GM12878 (cell line): ENCODE measurements around the gene IL1RL1. TPM values are rescaled to one million over a fixed set of nuclear protein-coding genes. Genes with fewer than 3 reads are reported as not detected.

Experiments used
- ATAC-seq: fragments of 200-7000 bp; cut with Tn5 transposase; 3 replicates; pipeline ENCODE4 v1.9.1; 2020; ENCODE audit warnings: mild to moderate bottlenecking, moderate library complexity
- BruUV-seq: library from RNA; stranded (reverse); fragments of 400-500 nt; replicated peaks from 2 replicates; lab custom pipeline; 2021; lab: Mats Ljungman, UMichigan
- CTCF ChIA-PET: fragments of 300-600 bp; sonication (Branson Sonifier 250); formaldehyde crosslinking; extraction: SDS; loops from one replicate; lab custom pipeline; 2021; ENCODE audit warnings: inconsistent platforms; lab: Yijun Ruan, JAX
- POLR2A ChIA-PET: fragments of 350-600 bp; formaldehyde crosslinking; extraction: SDS; loops from one replicate; lab custom pipeline; 2021; ENCODE audit warnings: inconsistent platforms; lab: Charles Lee
- RAD21 ChIA-PET: fragments of 300-600 bp; sonication (Branson Sonifier 250); formaldehyde crosslinking; loops from one replicate; lab custom pipeline; 2023; ENCODE audit warnings: antibody characterized with exemption; ENCODE audit not compliant: unreplicated experiment; lab: Charles Lee
- SMC1A ChIA-PET: fragments of 300-600 bp; sonication (Branson Sonifier 250); formaldehyde crosslinking; loops from one replicate; lab custom pipeline; 2023; ENCODE audit not compliant: unreplicated experiment, uncharacterized antibody; lab: Charles Lee
- DNase-seq: peaks from one replicate; pipeline ENCODE4 v3.0.0-alpha.2; 2011; ENCODE audit warnings: low read depth, low spot score
- FAIRE-seq: peaks from 3 replicates; lab custom pipeline; 2011; peaks lifted over from hg19 to GRCh38; lab: Jason Lieb, UNC
- H2AFZ ChIP-seq: 2 replicates; pipeline ENCODE4 v1.6.0; 2011; ENCODE audit warnings: low read depth, low read length, control low read depth; ENCODE audit not compliant: control insufficient read depth
- H3K27ac ChIP-seq: 2 replicates; pipeline ENCODE4 v1.5.1; 2011; ENCODE audit warnings: control low read depth; ENCODE audit not compliant: control insufficient read depth, insufficient read depth
- H3K27me3 ChIP-seq, 2 experiments: replicated peaks in 1 of 2; 2 replicates each; pipeline versions ENCODE4 v1.6.0 to v1.6.1; 2011; ENCODE audit warnings: low read length in 1 of 2; ENCODE audit not compliant: control insufficient read depth in 2 of 2, insufficient read depth in 2 of 2
- H3K36me3 ChIP-seq, 2 experiments: 2 replicates each; pipeline ENCODE4 v1.5.1; 2011; ENCODE audit warnings: low read length in 1 of 2; ENCODE audit not compliant: control insufficient read depth in 2 of 2, insufficient read depth in 2 of 2
- H3K4me1 ChIP-seq: 2 replicates; pipeline ENCODE4 v1.6.1; 2011; ENCODE audit warnings: mild to moderate bottlenecking, low read length, moderate library complexity, mixed read lengths; ENCODE audit not compliant: control insufficient read depth, insufficient read depth
- H3K4me2 ChIP-seq: 2 replicates; pipeline ENCODE4 v1.6.0; 2011; ENCODE audit warnings: control low read depth; ENCODE audit not compliant: control insufficient read depth, insufficient read depth
- H3K4me3 ChIP-seq: fragments of 200-600 bp; sonication (generic); 2 replicates; pipeline ENCODE4 v1.5.1; 2016
- H3K79me2 ChIP-seq: 2 replicates; pipeline ENCODE4 v1.6.0; 2011; ENCODE audit warnings: low read length; ENCODE audit not compliant: control insufficient read depth, insufficient read depth
- H3K9ac ChIP-seq: 2 replicates; pipeline ENCODE4 v1.8.0; 2011; ENCODE audit warnings: low read length, control low read depth, mixed read lengths; ENCODE audit not compliant: control insufficient read depth, insufficient read depth
- H3K9me3 ChIP-seq: replicated peaks from 3 replicates; pipeline ENCODE4 v1.5.1; 2011; ENCODE audit warnings: mild to moderate bottlenecking, low read length; ENCODE audit not compliant: control insufficient read depth, insufficient read depth
- H4K20me1 ChIP-seq: 2 replicates; pipeline ENCODE4 v1.6.0; 2011; ENCODE audit not compliant: control insufficient read depth, insufficient read depth
- EGR1 ChIP-seq, 2 experiments: IDR thresholded peaks; 1 replicate in 1 of 2; 2 replicates in 1 of 2; pipeline ENCODE4 v1.6.1; 2011 to 2012; ENCODE audit warnings: low read depth in 2 of 2, low read length in 2 of 2, borderline replicate concordance in 1 of 2, mild to moderate bottlenecking in 1 of 2, moderate library complexity in 1 of 2
- GATAD2B ChIP-seq: fragments of 450-650 bp; conservative IDR thresholded peaks from 2 replicates; pipeline ENCODE4 v1.6.1; 2017; ENCODE audit warnings: low read depth, mild to moderate bottlenecking, moderate library complexity
- NRF1 ChIP-seq: conservative IDR thresholded peaks from 2 replicates; pipeline ENCODE4 v1.6.1; 2011; ENCODE audit warnings: mild to moderate bottlenecking, low read depth, low read length, improper control_type of control experiment
- RCOR1 ChIP-seq: conservative IDR thresholded peaks from 2 replicates; pipeline ENCODE4 v1.6.1; 2012; ENCODE audit warnings: low read depth, low read length, improper control_type of control experiment
- REST ChIP-seq: IDR thresholded peaks from 2 replicates; pipeline ENCODE4 v1.6.1; 2012; ENCODE audit warnings: mild to moderate bottlenecking, low read depth, low read length
- SIN3A ChIP-seq: IDR thresholded peaks from 2 replicates; pipeline ENCODE4 v1.6.1; 2012; ENCODE audit warnings: low read depth, low read length, improper control_type of control experiment
- SUZ12 ChIP-seq: fragments of 200-600 bp; sonication (generic); IDR thresholded peaks from one replicate; pipeline ENCODE4 v1.6.1; 2018; ENCODE audit warnings: antibody characterized with exemption, mild to moderate bottlenecking; ENCODE audit not compliant: unreplicated experiment
- ZNF217 ChIP-seq: fragments of 450-650 bp; IDR thresholded peaks from 2 replicates; pipeline ENCODE4 v1.6.1; 2017; ENCODE audit warnings: antibody characterized with exemption, mild to moderate bottlenecking
- WGBS: methylation state at CpG from one replicate; pipeline ENCODE4 v1.1.6; 2016; ENCODE audit warnings: low lambda C conversion rate; ENCODE audit not compliant: insufficient replicate concordance, insufficient coverage; ENCODE audit errors: missing lambda C conversion rate; 5-methylcytosine and 5-hydroxymethylcytosine counted together
- in situ Hi-C: fragments of 300-500 bp; cut with MboI; formaldehyde crosslinking; loops from 9 replicates; pipeline ENCODE4 v1.14.3; 2018; ENCODE audit warnings: mixed read lengths
- intact Hi-C: fragments of 100-400 bp; cut with micrococcal nuclease; formaldehyde crosslinking; loops from one replicate; pipeline ENCODE4 v1.14.2; 2022; ENCODE audit not compliant: unreplicated experiment
- polyA plus RNA-seq, 11 experiments: library from polyadenylated mRNA; depleted of rRNA in 4 of 11; unstranded in 6 of 11; stranded (reverse) in 5 of 11; fragments of >200 nt; fragmentation: Nextera tagmentation in 4 of 11; fragmentation: Illumina TruSeq in 1 of 11; extraction: Ambion mirVana in 4 of 11; extraction: Trizol in 1 of 11; gene quantifications; 1 replicate in 1 of 11; 2 replicates in 10 of 11; pipeline versions ENCODE4 v1.2.1 to v1.2.3, GENCODE V29; 2011 to 2016; ENCODE audit warnings: inconsistent platforms in 2 of 11, missing spikeins in 2 of 11, low read depth in 1 of 11
- total RNA-seq, 4 experiments: library from RNA; depleted of rRNA in 3 of 4; stranded (reverse); fragments of >200 nt in 3 of 4; fragmentation: Illumina TruSeq in 1 of 4; extraction: Trizol in 1 of 4; gene quantifications; 2 replicates each; pipeline versions ENCODE4 v1.2.1 to v1.2.3, GENCODE V29; 2013 to 2021
- TF ChIP-seq, protein P1 (sequence below): fragments of 450-650 bp; IDR thresholded peaks from 2 replicates; pipeline ENCODE4 v1.6.1; 2018; ENCODE audit warnings: mild to moderate bottlenecking, low read depth, moderate library complexity; ENCODE audit not compliant: partially characterized antibody

IL1RL1 gene
- total and polyA plus RNA-seq, 10 of the 15 experiments (the other 5 are each of a cell fraction or from before 2014, with no cell fraction given): 0.08 to 0.18 TPM; not detected in 8

DNA sequence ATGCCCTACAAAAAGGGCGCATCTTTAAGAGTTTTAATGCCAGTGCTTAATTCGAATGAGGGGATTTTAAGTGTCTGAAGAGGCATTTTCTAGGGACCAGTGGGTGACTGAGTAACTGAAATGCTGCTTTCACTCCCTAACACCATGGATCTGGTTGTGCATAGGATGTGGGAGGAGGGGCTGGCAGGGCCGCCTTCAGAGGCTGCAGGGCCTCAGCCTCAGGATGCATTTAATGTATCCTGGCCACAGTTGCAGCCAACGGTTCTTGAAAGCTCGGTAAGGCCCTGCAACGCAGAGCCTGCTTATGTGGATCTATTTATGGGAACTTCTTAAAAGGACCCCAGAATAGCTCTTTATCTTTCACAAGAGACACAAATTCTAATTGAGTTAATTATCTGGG, 85.8 kb downstream of the IL1RL1 start:
- Histone ChIP-seq H3K27ac (no peak overlapping the region), H3K36me3 (no peaks in the 10 kb centered on the region; a peak in 1 of 4 replicates), H3K4me3 (no peak overlapping the region), H3K4me1 (no peaks in the 10 kb centered on the region), H3K79me2 (no peaks in the 10 kb centered on the region), H2AFZ (no peak overlapping the region), H3K9me3 (no peaks in the 10 kb centered on the region), H3K27me3 (no peaks in the 10 kb centered on the region), H4K20me1 (no peaks in the 10 kb centered on the region), H3K9ac (no peak overlapping the region), H3K4me2 (no peak overlapping the region)
- WGBS: 40% methylated on average over 6 of the region's 6 CpGs
- DNase-seq: no peak
- no TSS peak for BruUV-seq
- ChIA-PET SMC1A (interaction anchor here (1.3 to 1.5 kb wide), 4 partner anchors 10 to 46 kb away, joined by 3 read pairs; no protein-coding TSS in a partner anchor), CTCF (interaction anchor here (1.2 kb wide), 1 partner anchor 18 kb away, joined by 3 read pairs; no protein-coding TSS in a partner anchor), POLR2A (no interaction called here), RAD21 (no interaction called here)
- ATAC-seq: no peak
- in situ Hi-C loops: no loop called here
- no peak for FAIRE-seq
- intact Hi-C loops: no loop called here
- TF ChIP-seq EGR1 (IDR thresholded peaks at IDR 0.05; ENCODE audit: borderline replicate concordance in 1 of 2, low read depth in 2 of 2, low read length in 2 of 2): no peak
- TF ChIP-seq ZNF217: no peak
- TF ChIP-seq SIN3A: no peak
- TF ChIP-seq REST: no peak
- TF ChIP-seq, protein P1, sequence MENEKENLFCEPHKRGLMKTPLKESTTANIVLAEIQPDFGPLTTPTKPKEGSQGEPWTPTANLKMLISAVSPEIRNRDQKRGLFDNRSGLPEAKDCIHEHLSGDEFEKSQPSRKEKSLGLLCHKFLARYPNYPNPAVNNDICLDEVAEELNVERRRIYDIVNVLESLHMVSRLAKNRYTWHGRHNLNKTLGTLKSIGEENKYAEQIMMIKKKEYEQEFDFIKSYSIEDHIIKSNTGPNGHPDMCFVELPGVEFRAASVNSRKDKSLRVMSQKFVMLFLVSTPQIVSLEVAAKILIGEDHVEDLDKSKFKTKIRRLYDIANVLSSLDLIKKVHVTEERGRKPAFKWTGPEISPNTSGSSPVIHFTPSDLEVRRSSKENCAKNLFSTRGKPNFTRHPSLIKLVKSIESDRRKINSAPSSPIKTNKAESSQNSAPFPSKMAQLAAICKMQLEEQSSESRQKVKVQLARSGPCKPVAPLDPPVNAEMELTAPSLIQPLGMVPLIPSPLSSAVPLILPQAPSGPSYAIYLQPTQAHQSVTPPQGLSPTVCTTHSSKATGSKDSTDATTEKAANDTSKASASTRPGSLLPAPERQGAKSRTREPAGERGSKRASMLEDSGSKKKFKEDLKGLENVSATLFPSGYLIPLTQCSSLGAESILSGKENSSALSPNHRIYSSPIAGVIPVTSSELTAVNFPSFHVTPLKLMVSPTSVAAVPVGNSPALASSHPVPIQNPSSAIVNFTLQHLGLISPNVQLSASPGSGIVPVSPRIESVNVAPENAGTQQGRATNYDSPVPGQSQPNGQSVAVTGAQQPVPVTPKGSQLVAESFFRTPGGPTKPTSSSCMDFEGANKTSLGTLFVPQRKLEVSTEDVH: no peak
- TF ChIP-seq SUZ12: no peak
- TF ChIP-seq RCOR1: no peak
- no peak for TF ChIP-seq GATAD2B
- TF ChIP-seq NRF1: no peak
